ENCODE results near the gene BNIPL. TPM values are rescaled to one million over a fixed set of nuclear protein-coding genes. Genes with fewer than 3 reads are reported as not detected.

BNIPL gene
- total and polyA plus RNA-seq, 8 donors, result 3.5 to 11.6 (median 8.5) TPM

GRCh38 chr1:151060657-151061421 is 24.5 kb downstream of the BNIPL start:
- intact Hi-C loops (cut with DNase I), result no loop called here
- H3K4me3 ChIP-seq, result peak overlapping the region; percentile 66 to 94
- DNase-seq (no peak), ATAC-seq (no peak)
- H3K36me3 ChIP-seq, result peaks cover 0 to 10% of the 10 kb centered on the region in 2 donors
- no peaks in the 10 kb centered on the region for H3K27me3 ChIP-seq
- peak overlapping the region in 1 of 2 donors; percentile 95 for H3K27ac ChIP-seq
- no peaks in the 10 kb centered on the region for H3K9me3 ChIP-seq
- TF ChIP-seq CTCF (IDR thresholded peaks at IDR 0.05), result no peak
- peaks cover 16 to 40% of the 10 kb centered on the region in 2 donors for H3K4me1 ChIP-seq

- DNase-seq, result no peak
- Histone ChIP-seq H3K27me3 (no peaks in the 10 kb centered on the region), H3K36me3 (peaks cover 0 to under 1% of the 10 kb centered on the region in 2 donors), H3K9me3 (no peaks in the 10 kb centered on the region), H3K4me1 (peaks cover 7 to 31% of the 10 kb centered on the region in 2 donors), H3K4me3 (no peak overlapping the region), H3K27ac (no peak overlapping the region)
- ATAC-seq, result no peak
- TF ChIP-seq CTCF (IDR thresholded peaks at IDR 0.05), result no peak
- intact Hi-C loops (cut with DNase I), result no loop called here
Observed at GRCh38 chr1:151061704-151062103, 25.3 kb downstream of the BNIPL start.

- Histone ChIP-seq H3K4me1 (peaks cover 0 to 19% of the 10 kb centered on the region in 2 donors), H3K27me3 (no peaks in the 10 kb centered on the region), H3K36me3 (no peaks in the 10 kb centered on the region), H3K4me3 (no peak overlapping the region), H3K9me3 (no peaks in the 10 kb centered on the region), H3K27ac (no peak overlapping the region)
- DNase-seq (no peak), ATAC-seq (no peak)
- TF ChIP-seq CTCF (IDR thresholded peaks at IDR 0.05), result no peak
- intact Hi-C loops (cut with DNase I), result no loop called here
Observed at GRCh38 chr1:151062741-151063371, 26.5 kb downstream of the BNIPL start.

DNA sequence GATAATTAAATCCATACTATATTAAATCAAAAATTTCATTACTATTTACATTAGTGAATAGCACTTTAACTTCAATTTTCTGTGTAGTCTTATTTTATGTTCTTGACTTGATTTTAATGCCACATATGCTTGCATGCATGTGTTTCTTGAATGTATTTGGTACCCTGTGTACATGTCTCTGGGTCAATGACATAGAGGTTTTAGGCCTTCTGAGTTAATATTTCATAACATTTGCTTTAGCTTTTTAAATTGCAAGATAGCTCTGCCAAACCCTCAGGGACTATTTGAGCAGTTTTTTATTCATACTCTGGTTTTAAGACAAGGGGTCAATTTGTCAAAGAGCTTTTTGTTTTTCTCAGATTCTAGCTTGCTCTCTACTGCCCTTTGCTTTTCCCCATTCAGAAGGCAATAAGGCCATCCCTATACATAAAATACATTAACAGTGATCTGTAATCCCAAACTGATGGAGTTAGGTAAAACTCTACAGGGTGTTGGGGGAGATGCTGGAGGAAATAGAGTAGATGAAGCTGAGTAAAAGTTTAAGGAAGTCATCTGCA is 28.8 kb downstream of the BNIPL start:
- Histone ChIP-seq H3K4me1 (peaks cover 4 to 19% of the 10 kb centered on the region in 2 donors), H3K4me3 (no peak overlapping the region), H3K9me3 (no peaks in the 10 kb centered on the region), H3K27me3 (no peaks in the 10 kb centered on the region), H3K27ac (no peak overlapping the region), H3K36me3 (no peaks in the 10 kb centered on the region)
- DNase-seq (no peak), ATAC-seq (no peak)
- intact Hi-C loops (cut with DNase I), result no loop called here
- TF ChIP-seq CTCF (IDR thresholded peaks at IDR 0.05), result no peak

DNA sequence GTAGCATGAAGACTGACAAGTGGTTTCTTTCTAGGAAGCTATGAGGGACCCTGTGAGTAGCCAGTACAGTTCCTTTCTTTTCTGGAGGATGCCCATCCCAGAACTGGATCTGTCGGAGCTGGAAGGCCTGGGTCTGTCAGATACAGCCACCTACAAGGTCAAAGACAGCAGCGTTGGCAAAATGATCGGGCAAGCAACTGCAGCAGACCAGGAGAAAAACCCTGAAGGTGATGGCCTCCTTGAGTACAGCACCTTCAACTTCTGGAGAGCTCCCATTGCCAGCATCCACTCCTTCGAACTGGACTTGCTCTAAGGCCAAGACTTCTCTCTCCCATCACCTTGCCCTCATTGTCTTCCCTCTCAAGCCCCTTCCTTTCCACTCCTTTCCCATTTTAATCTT is 30.8 kb downstream of the BNIPL start:
- intact Hi-C loops (cut with DNase I), result no loop called here
- ATAC-seq (no peak), DNase-seq (no peak)
- H3K27me3 ChIP-seq, result no peaks in the 10 kb centered on the region
- H3K9me3 ChIP-seq, result no peaks in the 10 kb centered on the region
- TF ChIP-seq CTCF (IDR thresholded peaks at IDR 0.05), result no peak
- no peak overlapping the region for H3K4me3 ChIP-seq
- H3K36me3 ChIP-seq, result no peaks in the 10 kb centered on the region
- no peak overlapping the region for H3K27ac ChIP-seq
- peaks cover 9 to 18% of the 10 kb centered on the region in 2 donors for H3K4me1 ChIP-seq
